Stimulated activated CD8-positive, alpha-beta memory T cell treated with anti-CD3 and anti-CD28 coated beads, Interleukin-12 subunit alpha, Interleukin-12 subunit beta, amount 100 ng/mL, for 1 hour (primary cell): Measurements from ENCODE around the gene CSPG4.
"Not testable (repeated sequence)": the region's sequence is repeated elsewhere in the genome, so short reads cannot be mapped to it uniquely, and the experiment has no call there.

ENCODE experiments used
- DNase-seq: peaks from one replicate; pipeline ENCODE4 v3.0.0-alpha.2; 2020; ENCODE audit warnings: low read depth

The CSPG4 gene

GRCh38 chr15:75725006-75725718 lies 12.5 kb upstream of the CSPG4 start:
- DNase-seq: no peak

- DNase-seq: peak; percentile 19
Observed at GRCh38 chr15:75723847-75724660, 11.4 kb upstream of the CSPG4 start.

- no peak for DNase-seq
Observed at GRCh38 chr15:75723171-75723846, 10.7 kb upstream of the CSPG4 start.

GRCh38 chr15:75721923-75722870 lies 9.5 kb upstream of the CSPG4 start:
- no peak for DNase-seq

GRCh38 chr15:75721480-75721922 lies 8.9 kb upstream of the CSPG4 start:
- no peak for DNase-seq

GRCh38 chr15:75720787-75721479 lies 8.3 kb upstream of the CSPG4 start:
- DNase-seq: no peak

- DNase-seq: no peak
Observed at GRCh38 chr15:75720297-75720696, 7.6 kb upstream of the CSPG4 start.

- no peak for DNase-seq
Observed at GRCh38 chr15:75718328-75718727, 5.7 kb upstream of the CSPG4 start.

- not testable (repeated sequence) for DNase-seq
Observed at GRCh38 chr15:75717001-75717400, 4.4 kb upstream of the CSPG4 start.

GRCh38 chr15:75716249-75716950 lies 3.8 kb upstream of the CSPG4 start:
- DNase-seq: not testable (repeated sequence)

GRCh38 chr15:75715312-75715832 lies 2.7 kb upstream of the CSPG4 start:
- DNase-seq: not testable (repeated sequence)

GRCh38 chr15:75714195-75714594 lies 1.5 kb upstream of the CSPG4 start:
- DNase-seq: no peak

- no peak for DNase-seq
Observed at GRCh38 chr15:75713338-75713895, 769 bp upstream of the CSPG4 start.

GRCh38 chr15:75711495-75711894 lies 1.2 kb downstream of the CSPG4 start:
- not testable (repeated sequence) for DNase-seq

- not testable (repeated sequence) for DNase-seq
Observed at GRCh38 chr15:75710874-75711273, 1.8 kb downstream of the CSPG4 start.

- DNase-seq: not testable (repeated sequence)
Observed at GRCh38 chr15:75709458-75709857, 3.2 kb downstream of the CSPG4 start.

- no peak for DNase-seq
Observed at GRCh38 chr15:75706682-75706954, 6.0 kb downstream of the CSPG4 start.

GRCh38 chr15:75705854-75706681 lies 6.6 kb downstream of the CSPG4 start:
- DNase-seq: no peak

- not testable (repeated sequence) for DNase-seq
Observed at GRCh38 chr15:75705375-75705774, 7.3 kb downstream of the CSPG4 start.
